Left lung (tissue), 10 donors: ENCODE measurements around the gene CAPN5. TPM values are rescaled to one million over a fixed set of nuclear protein-coding genes. Genes with fewer than 3 reads are reported as not detected.
"Not testable (repeated sequence)": the region's sequence is repeated elsewhere in the genome, so short reads cannot be mapped to it uniquely, and the experiment has no call there.

ENCODE experiments used
- ATAC-seq: fragments of 200-7000 bp; cut with Tn5 transposase; one replicate; pipeline ENCODE4 v1.9.1; 2020; ENCODE audit warnings: moderate library complexity
- DNase-seq, 4 donors: peaks; one replicate each; pipeline ENCODE4 v3.0.0-alpha.2; 2013 to 2020
- H3K27ac ChIP-seq, 2 donors: fragments of 200-600 bp; sonication (generic) in 1 of 2; one replicate each; pipeline versions ENCODE4 v1.5.0 to v1.8.0; 2020 to 2021
- H3K27me3 ChIP-seq, 2 donors: fragments of 200-600 bp; sonication (generic) in 1 of 2; one replicate each; pipeline versions ENCODE4 v1.5.0 to v1.8.0; 2020 to 2021
- H3K36me3 ChIP-seq, 2 donors: fragments of 200-600 bp; sonication (generic) in 1 of 2; one replicate each; pipeline versions ENCODE4 v1.5.0 to v1.8.0; 2020 to 2021
- H3K4me1 ChIP-seq, 2 donors: fragments of 200-600 bp; one replicate each; pipeline ENCODE4 v1.8.0; 2021
- H3K4me3 ChIP-seq, 2 donors: fragments of 200-600 bp; sonication (generic) in 1 of 2; one replicate each; pipeline versions ENCODE4 v1.5.0 to v1.8.0; 2020 to 2021; ENCODE audit warnings: mild to moderate bottlenecking in 1 of 2
- H3K9me3 ChIP-seq, 2 donors: fragments of 200-600 bp; sonication (generic) in 1 of 2; one replicate each; pipeline versions ENCODE4 v1.5.0 to v1.8.0; 2020 to 2021
- intact Hi-C, 2 donors: fragments of 100-400 bp; cut with DNase I; formaldehyde crosslinking; loops; one replicate each; pipeline versions ENCODE4 v1.11.2 to v1.14.2; 2022
- polyA plus RNA-seq, 6 donors: library from polyadenylated mRNA; unstranded; fragments of 120-200 nt; gene quantifications; one replicate each; pipeline ENCODE4 v1.2.1, GENCODE V29; 2013; ENCODE audit not compliant: insufficient read length in 6 of 6
- total RNA-seq, 2 donors: library from RNA; stranded (reverse); fragmentation: NEBNext Ultra II Directional; extraction: Animal tissue kit (Norgen Biotek cat#: 25700); gene quantifications; one replicate each; pipeline ENCODE4 v1.2.1, GENCODE V29; 2021
- TF ChIP-seq, protein P1 (sequence below), 2 donors: fragments of 200-600 bp; sonication (generic) in 1 of 2; IDR thresholded peaks; one replicate each; pipeline versions ENCODE4 v1.5.0 to v1.8.0; 2021; ENCODE audit warnings: antibody characterized with exemption in 2 of 2
- donor health status: DM: no; HTN: yes; CAD: no.
- donor health status: DM: no; HTN: no; CAD: no.

The CAPN5 gene
- total and polyA plus RNA-seq, 8 donors: 11.7 to 32.9 (median 24.8) TPM

DNA sequence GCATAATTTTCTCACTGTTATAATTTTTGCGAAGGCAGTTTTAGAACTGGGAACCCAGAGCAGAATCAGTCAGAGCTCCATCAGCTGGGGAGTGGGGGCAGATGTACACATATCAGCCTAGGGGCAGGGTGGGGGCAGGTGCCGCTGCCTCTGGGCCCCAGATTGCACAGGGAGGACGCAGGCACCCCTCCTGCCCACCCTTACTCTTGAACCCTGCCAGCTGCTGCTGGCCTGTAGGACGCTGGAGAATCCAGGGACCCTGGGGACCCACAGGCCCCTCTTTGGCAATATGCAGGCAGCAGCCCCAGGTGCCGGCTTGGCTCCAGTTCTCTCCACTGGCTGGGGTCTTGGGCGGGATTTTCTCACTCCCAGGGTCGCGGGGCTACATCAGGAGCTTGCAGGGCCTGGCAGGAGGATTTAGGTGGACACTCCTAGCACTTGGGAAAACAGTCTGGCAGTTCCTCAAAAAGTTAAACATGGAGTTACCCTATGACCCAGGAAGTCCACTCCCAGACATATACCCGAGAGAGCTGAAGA, 8.8 kb upstream of the CAPN5 start:
- DNase-seq: no peak
- Histone ChIP-seq H3K4me3 (no peak overlapping the region), H3K4me1 (no peaks in the 10 kb centered on the region), H3K36me3 (no peaks in the 10 kb centered on the region), H3K9me3 (peaks cover 0 to 19% of the 10 kb centered on the region in 2 donors), H3K27me3 (no peaks in the 10 kb centered on the region), H3K27ac (no peak overlapping the region)
- TF ChIP-seq, protein P1, sequence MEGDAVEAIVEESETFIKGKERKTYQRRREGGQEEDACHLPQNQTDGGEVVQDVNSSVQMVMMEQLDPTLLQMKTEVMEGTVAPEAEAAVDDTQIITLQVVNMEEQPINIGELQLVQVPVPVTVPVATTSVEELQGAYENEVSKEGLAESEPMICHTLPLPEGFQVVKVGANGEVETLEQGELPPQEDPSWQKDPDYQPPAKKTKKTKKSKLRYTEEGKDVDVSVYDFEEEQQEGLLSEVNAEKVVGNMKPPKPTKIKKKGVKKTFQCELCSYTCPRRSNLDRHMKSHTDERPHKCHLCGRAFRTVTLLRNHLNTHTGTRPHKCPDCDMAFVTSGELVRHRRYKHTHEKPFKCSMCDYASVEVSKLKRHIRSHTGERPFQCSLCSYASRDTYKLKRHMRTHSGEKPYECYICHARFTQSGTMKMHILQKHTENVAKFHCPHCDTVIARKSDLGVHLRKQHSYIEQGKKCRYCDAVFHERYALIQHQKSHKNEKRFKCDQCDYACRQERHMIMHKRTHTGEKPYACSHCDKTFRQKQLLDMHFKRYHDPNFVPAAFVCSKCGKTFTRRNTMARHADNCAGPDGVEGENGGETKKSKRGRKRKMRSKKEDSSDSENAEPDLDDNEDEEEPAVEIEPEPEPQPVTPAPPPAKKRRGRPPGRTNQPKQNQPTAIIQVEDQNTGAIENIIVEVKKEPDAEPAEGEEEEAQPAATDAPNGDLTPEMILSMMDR (IDR thresholded peaks at IDR 0.05): no peak
- intact Hi-C loops: no loop called here
- ATAC-seq: no peak

DNA sequence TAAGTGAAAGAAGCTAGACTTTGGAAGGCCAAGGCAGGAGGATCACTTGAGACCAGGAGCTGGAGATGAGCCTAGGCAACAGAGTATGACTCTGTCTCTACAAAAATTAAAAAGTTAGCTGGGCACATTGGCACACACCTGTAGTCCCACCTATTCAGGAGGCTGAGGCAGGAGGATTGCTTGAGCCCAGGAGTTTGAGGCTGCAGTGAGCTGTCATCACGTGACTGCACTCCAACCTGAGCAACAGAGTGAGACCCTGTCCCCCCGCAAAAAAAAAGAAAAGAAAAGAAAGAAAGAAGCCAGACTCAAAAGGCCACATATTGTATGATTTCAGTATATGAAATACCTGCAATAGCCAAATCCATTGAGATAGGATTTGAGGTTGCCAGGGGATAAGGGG, 7.9 kb upstream of the CAPN5 start:
- Histone ChIP-seq H3K27me3 (no peaks in the 10 kb centered on the region), H3K4me1 (no peaks in the 10 kb centered on the region), H3K9me3 (peaks cover 0 to 19% of the 10 kb centered on the region in 2 donors), H3K36me3 (no peaks in the 10 kb centered on the region), H3K27ac (no peak overlapping the region), H3K4me3 (no peak overlapping the region)
- ATAC-seq (no peak), DNase-seq (no peak)
- TF ChIP-seq, protein P1 (IDR thresholded peaks at IDR 0.05): no peak
- intact Hi-C loops: no loop called here

DNA sequence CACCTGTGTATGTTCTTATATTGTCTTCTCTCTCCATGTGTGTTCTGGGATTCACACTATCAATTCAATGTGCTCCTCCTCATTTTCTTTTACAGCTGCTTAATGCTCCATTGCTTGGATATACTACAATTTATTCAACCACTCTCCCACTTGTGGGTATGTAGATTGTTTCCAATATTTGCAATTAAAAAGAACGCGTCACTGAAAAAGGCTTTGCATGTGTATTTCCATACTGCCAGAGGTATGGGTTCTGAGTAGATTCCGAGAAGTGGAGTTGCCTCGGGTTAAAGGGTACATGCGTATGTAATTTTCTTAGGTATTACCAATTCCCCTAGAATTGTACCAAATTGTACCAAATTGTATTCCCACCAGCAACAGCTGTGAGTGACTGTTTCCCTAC, 7.0 kb upstream of the CAPN5 start:
- TF ChIP-seq, protein P1 (IDR thresholded peaks at IDR 0.05): no peak
- H3K4me3 ChIP-seq: no peak overlapping the region
- ATAC-seq (no peak), DNase-seq (no peak)
- H3K9me3 ChIP-seq: peaks cover 0 to 19% of the 10 kb centered on the region in 2 donors
- H3K4me1 ChIP-seq: no peaks in the 10 kb centered on the region
- H3K27me3 ChIP-seq: no peaks in the 10 kb centered on the region
- H3K27ac ChIP-seq: no peak overlapping the region
- H3K36me3 ChIP-seq: no peaks in the 10 kb centered on the region
- intact Hi-C loops: no loop called here

DNA sequence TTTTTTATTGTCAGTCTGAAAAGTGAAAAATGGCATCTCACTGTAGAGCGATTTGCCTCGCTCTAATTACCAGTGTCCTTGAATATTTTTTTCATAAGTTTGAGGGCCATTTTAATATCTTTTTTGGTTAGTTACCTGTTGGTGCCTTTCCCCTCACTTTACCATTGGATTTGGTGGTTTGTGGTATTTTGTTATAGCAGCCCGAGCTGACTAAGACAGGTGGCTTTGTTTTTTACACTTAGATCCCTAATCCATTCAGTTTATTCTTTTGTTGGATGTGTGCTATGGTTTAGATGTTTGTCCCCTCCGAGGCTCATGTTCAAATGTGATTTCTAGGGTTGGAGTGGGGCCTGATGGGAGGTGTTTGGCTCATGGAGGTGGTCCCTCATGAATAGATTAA, 6.5 kb upstream of the CAPN5 start:
- Histone ChIP-seq H3K4me1 (no peaks in the 10 kb centered on the region), H3K27me3 (no peaks in the 10 kb centered on the region), H3K9me3 (peaks cover 0 to 19% of the 10 kb centered on the region in 2 donors), H3K4me3 (no peak overlapping the region), H3K27ac (no peak overlapping the region), H3K36me3 (no peaks in the 10 kb centered on the region)
- ATAC-seq (no peak), DNase-seq (no peak)
- TF ChIP-seq, protein P1 (IDR thresholded peaks at IDR 0.05): no peak
- intact Hi-C loops: no loop called here

DNA sequence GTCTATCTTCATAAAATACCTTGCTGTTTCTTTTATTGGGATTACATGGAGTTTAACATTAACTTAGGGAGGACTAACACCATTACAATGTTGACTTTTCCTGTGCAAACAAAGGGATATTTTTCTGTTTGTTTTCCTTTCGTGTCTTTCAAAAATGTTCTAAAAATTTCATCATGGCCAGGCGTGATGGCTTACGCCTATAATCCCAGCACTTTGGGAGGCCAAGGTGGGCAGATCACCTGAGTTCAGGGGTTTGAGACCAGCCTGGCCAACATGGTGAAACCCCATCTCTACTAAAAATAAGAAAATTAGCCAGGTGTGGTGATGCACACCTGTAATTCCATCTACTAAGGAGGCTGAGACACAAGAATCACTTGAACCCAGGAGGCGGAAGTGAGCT, 5.5 kb upstream of the CAPN5 start:
- H3K4me1 ChIP-seq, intact Hi-C loops, H3K27ac ChIP-seq, H3K4me3 ChIP-seq, H3K27me3 ChIP-seq, H3K36me3 ChIP-seq, DNase-seq, ATAC-seq: not testable (repeated sequence)
- peaks cover 0 to 13% of the 10 kb centered on the region in 2 donors for H3K9me3 ChIP-seq

DNA sequence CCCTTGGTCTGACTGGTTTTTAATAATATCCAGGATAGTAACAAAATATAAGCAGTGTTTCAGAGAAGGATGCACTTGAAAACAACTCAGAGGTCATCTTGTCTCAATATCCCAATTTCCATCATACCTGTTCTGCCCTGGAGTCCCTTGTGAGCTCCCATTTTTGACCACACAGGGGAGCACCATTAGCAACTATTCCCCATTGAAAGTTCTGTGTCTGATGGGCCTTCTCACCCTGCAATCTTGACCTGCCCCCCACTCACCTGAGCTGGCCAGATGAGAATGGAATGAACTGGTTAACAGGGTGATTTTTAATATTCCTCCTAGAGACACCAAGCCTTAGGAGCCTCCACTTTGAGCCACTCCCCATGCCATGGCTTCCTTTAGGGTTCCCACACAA, 3.8 kb upstream of the CAPN5 start:
- DNase-seq (no peak), ATAC-seq (no peak)
- Histone ChIP-seq H3K27me3 (peaks cover 0 to 5% of the 10 kb centered on the region in 2 donors), H3K4me3 (no peak overlapping the region), H3K27ac (no peak overlapping the region), H3K36me3 (no peaks in the 10 kb centered on the region), H3K4me1 (peaks cover 0 to 11% of the 10 kb centered on the region in 2 donors), H3K9me3 (no peaks in the 10 kb centered on the region)
- TF ChIP-seq, protein P1 (IDR thresholded peaks at IDR 0.05): no peak
- intact Hi-C loops: no loop called here
